ENCODE measurements around the gene DIAPH3. TPM values are rescaled to one million over a fixed set of nuclear protein-coding genes. Genes with fewer than 3 reads are reported as not detected.

Gene DIAPH3
- total RNA-seq, 1 donor from 2014 or later: 2.6 TPM

DNA sequence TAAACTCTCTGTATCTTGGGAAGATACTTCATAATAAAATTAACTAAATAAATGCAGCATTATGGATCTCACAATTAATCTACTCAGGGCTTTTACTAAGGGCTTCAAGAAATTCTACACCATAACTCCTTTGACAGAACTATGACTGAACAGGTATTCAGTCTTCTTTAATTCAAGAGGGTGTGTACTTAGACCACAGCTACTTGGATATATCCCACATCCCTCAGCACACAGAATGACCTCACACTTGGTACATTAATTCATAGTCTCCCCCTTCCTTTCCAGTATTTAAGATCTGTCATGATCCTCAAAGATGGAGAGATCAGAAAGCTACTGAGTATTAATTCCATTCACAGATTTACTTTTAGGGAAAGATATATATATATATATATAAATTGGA lies 11.6 kb downstream of the DIAPH3 start:
- Mint-ChIP-seq H3K27me3 (ENCODE audit: unreplicated experiment) (no peaks in the 10 kb centered on the region), H3K36me3 (ENCODE audit: unreplicated experiment) (no peaks in the 10 kb centered on the region), H3K4me1 (ENCODE audit: low read depth, unreplicated experiment) (peaks cover 1% of the 10 kb centered on the region), H3K9me3 (ENCODE audit: unreplicated experiment) (peaks cover 4% of the 10 kb centered on the region), H3K27ac (ENCODE audit: unreplicated experiment) (no peak overlapping the region), H3K4me3 (ENCODE audit: unreplicated experiment) (no peak overlapping the region)
- TF ChIP-seq CTCF (IDR thresholded peaks at IDR 0.05; ENCODE audit: partially characterized antibody, unreplicated experiment): no peak
- no peak for DNase-seq

DNA sequence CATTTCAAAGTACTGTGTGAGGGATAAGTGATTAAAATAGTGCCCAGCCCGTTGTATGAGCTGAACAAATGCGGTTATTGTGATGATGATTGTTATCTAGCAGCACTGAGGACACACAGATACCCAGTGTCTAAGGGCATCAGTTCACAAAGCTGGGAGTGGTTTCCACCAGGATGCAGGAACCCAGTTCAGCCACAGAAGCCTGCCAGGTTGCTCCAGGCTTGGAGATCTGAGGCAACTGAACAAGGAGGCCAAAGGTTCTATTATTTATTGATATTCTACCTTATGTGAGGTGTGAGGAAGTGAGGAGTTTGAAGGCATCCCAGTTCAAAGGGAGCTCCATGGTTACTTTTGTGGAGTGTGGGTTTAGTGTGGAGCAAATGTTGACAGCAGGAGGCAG lies 13.2 kb downstream of the DIAPH3 start:
- no peak for DNase-seq
- TF ChIP-seq CTCF (IDR thresholded peaks at IDR 0.05; ENCODE audit: partially characterized antibody, unreplicated experiment): no peak
- Mint-ChIP-seq H3K4me3 (ENCODE audit: unreplicated experiment) (no peak overlapping the region), H3K9me3 (ENCODE audit: unreplicated experiment) (peaks cover 4% of the 10 kb centered on the region), H3K27ac (ENCODE audit: unreplicated experiment) (no peak overlapping the region), H3K4me1 (ENCODE audit: low read depth, unreplicated experiment) (no peaks in the 10 kb centered on the region), H3K36me3 (ENCODE audit: unreplicated experiment) (no peaks in the 10 kb centered on the region), H3K27me3 (ENCODE audit: unreplicated experiment) (no peaks in the 10 kb centered on the region)

GRCh38 chr13:60148918-60149317 lies 14.8 kb downstream of the DIAPH3 start:
- Mint-ChIP-seq H3K36me3 (ENCODE audit: unreplicated experiment) (no peaks in the 10 kb centered on the region), H3K27me3 (ENCODE audit: unreplicated experiment) (no peaks in the 10 kb centered on the region), H3K4me3 (ENCODE audit: unreplicated experiment) (no peak overlapping the region), H3K9me3 (ENCODE audit: unreplicated experiment) (peaks cover 4% of the 10 kb centered on the region), H3K27ac (ENCODE audit: unreplicated experiment) (no peak overlapping the region), H3K4me1 (ENCODE audit: low read depth, unreplicated experiment) (peaks cover 2% of the 10 kb centered on the region)
- no peak for DNase-seq
- TF ChIP-seq CTCF (IDR thresholded peaks at IDR 0.05; ENCODE audit: partially characterized antibody, unreplicated experiment): no peak

GRCh38 chr13:60147361-60147760 lies 16.4 kb downstream of the DIAPH3 start:
- Mint-ChIP-seq H3K36me3 (ENCODE audit: unreplicated experiment) (no peaks in the 10 kb centered on the region), H3K4me3 (ENCODE audit: unreplicated experiment) (no peak overlapping the region), H3K4me1 (ENCODE audit: low read depth, unreplicated experiment) (peaks cover 10% of the 10 kb centered on the region)

DNA sequence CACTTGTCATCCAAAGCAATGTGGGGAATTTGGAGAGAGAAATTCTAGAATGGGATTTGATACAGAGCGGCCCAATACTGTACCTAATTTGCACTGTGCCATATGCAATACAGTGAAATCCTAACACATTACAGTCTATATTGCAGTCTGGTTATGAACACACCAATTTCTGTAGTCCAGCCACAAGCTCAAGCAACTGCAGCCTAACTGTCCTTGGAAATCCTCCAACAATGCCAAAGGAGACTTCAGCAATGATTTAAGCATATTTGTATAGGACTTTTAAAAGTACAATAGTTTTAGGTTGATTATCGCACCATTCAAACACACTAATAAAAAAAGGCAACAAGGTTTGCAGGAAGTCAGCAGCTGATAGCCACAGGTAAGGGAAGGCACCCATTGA lies 17.3 kb downstream of the DIAPH3 start:
- H3K9me3 Mint-ChIP-seq (ENCODE audit: unreplicated experiment): peaks cover 4% of the 10 kb centered on the region
- no peak for DNase-seq
- no peak overlapping the region for H3K4me3 Mint-ChIP-seq (ENCODE audit: unreplicated experiment)
- H3K4me1 Mint-ChIP-seq (ENCODE audit: low read depth, unreplicated experiment): peaks cover 10% of the 10 kb centered on the region
- no peak for TF ChIP-seq CTCF (IDR thresholded peaks at IDR 0.05; ENCODE audit: partially characterized antibody, unreplicated experiment)
- no peak overlapping the region for H3K27ac Mint-ChIP-seq (ENCODE audit: unreplicated experiment)
- H3K36me3 Mint-ChIP-seq (ENCODE audit: unreplicated experiment): no peaks in the 10 kb centered on the region
- no peaks in the 10 kb centered on the region for H3K27me3 Mint-ChIP-seq (ENCODE audit: unreplicated experiment)

More at GRCh38 chr13:60147361-60147760, 16.4 kb downstream of the DIAPH3 start:
- H3K27me3 Mint-ChIP-seq (ENCODE audit: unreplicated experiment): no peaks in the 10 kb centered on the region
- no peak overlapping the region for H3K27ac Mint-ChIP-seq (ENCODE audit: unreplicated experiment)
- no peak for DNase-seq
- peaks cover 4% of the 10 kb centered on the region for H3K9me3 Mint-ChIP-seq (ENCODE audit: unreplicated experiment)
- no peak for TF ChIP-seq CTCF (IDR thresholded peaks at IDR 0.05; ENCODE audit: partially characterized antibody, unreplicated experiment)
